DLD1 (cell line): ENCODE measurements around the gene AZGP1.
"Not testable (repeated sequence)": the region's sequence is repeated elsewhere in the genome, so short reads cannot be mapped to it uniquely, and the experiment has no call there.

Experiments used
- in situ Hi-C: cut with HindIII; loops from 2 replicates; pipeline ENCODE4 v1.10.0; 2017; ENCODE audit warnings: low sequenced_read_pairs

Gene AZGP1

DNA sequence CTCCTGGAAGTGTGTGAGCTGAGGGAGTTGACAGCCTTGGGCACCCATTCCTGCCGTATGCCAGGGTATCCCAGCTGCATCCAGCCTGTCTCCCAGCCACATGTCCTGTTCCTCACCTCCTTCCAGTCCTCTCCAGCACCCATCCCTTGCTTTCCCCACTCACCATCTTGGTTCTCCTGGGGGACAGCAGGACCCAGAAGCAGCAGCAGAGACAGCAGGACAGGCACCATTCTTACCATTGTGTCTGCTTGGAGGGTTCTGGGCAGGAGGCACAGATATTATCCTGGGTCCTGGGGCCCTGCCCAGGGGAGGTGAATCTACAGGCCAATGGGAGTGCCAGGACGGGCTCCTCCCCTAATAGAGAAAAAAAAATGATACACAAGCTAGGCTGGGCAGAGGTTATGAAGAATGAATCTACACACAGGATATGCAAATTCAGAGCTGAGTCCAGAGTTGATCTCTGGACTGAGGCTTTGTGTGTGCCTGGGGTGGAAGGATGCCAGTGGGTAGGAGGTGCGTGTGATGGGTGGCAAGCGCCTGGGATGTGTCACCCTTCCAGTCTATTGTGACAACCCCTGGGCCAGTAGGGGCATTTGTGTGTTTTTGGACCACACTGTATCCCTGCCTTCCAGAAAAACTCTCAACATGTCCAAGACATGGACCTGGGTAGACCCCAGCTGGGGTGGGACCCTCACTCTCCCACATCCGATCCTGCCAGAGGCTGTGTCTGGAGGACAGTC is at the start of gene AZGP1:
TSS of gene AZGP1 (minus strand) at position 250 of the 740 bp plus-strand sequence. CDS start at position 239, 11 bp downstream.
- in situ Hi-C loops, result no loop called here

DNA sequence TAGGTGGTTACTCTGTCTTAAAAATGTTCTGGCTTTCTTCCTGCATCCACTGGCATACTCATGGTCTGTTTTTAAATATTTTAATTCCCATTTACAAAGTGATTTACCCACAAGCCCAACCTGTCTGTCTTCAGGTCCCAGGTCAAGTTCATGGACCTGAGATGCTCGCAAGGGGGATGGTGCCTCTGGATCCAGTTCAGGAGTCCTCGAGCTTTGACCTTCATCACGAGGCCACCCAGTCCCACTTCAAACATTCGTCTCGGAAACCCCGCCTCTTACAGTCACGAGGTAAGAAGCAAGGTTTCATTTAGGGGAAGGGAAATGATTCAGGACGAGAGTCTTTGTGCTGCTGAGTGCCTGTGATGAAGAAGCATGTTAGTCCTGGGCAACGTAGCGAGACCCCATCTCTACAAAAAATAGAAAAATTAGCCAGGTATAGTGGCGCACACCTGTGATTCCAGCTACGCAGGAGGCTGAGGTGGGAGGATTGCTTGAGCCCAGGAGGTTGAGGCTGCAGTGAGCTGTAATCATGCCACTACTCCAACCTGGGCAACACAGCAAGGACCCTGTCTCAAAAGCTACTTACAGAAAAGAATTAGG is 48.3 kb upstream of the AZGP1 start:
- in situ Hi-C loops, result no loop called here

DNA sequence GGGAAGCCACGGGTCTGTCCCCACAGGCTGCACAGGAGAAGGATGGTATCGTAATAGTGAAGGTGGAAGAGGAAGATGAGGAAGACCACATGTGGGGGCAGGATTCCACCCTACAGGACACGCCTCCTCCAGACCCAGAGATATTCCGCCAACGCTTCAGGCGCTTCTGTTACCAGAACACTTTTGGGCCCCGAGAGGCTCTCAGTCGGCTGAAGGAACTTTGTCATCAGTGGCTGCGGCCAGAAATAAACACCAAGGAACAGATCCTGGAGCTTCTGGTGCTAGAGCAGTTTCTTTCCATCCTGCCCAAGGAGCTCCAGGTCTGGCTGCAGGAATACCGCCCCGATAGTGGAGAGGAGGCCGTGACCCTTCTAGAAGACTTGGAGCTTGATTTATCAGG is 47.7 kb upstream of the AZGP1 start:
- in situ Hi-C loops, result no loop called here

GRCh38 chr7:100022621-100023020 is 46.8 kb upstream of the AZGP1 start:
- in situ Hi-C loops, result no loop called here

DNA sequence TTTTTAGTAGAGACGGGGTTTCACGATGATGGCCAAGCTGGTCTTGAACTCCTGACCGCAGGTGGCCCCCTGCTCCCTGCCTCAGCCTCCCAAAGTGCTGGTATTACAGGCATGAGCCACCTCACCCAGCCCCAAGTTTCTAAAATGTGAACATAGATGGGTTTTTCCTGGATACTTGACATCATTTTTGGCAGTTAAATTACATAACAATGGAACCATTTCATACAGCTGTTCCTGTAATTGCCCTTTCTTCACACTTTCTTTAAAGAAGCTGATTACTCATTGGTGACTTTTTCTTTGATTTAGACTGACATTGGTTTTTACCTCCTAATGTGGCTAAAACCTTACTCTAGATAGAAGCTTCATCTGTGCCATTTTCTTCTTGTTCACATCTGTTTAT is 45.5 kb upstream of the AZGP1 start:
- in situ Hi-C loops, result no loop called here

GRCh38 chr7:100019908-100020307 is 44.1 kb upstream of the AZGP1 start:
- in situ Hi-C loops, result no loop called here

GRCh38 chr7:100017875-100018274 is 42.0 kb upstream of the AZGP1 start:
- in situ Hi-C loops, result no loop called here

- in situ Hi-C loops, result no loop called here
These were observed 41.5 kb upstream of the AZGP1 start for GRCh38 chr7:100017300-100017699.

DNA sequence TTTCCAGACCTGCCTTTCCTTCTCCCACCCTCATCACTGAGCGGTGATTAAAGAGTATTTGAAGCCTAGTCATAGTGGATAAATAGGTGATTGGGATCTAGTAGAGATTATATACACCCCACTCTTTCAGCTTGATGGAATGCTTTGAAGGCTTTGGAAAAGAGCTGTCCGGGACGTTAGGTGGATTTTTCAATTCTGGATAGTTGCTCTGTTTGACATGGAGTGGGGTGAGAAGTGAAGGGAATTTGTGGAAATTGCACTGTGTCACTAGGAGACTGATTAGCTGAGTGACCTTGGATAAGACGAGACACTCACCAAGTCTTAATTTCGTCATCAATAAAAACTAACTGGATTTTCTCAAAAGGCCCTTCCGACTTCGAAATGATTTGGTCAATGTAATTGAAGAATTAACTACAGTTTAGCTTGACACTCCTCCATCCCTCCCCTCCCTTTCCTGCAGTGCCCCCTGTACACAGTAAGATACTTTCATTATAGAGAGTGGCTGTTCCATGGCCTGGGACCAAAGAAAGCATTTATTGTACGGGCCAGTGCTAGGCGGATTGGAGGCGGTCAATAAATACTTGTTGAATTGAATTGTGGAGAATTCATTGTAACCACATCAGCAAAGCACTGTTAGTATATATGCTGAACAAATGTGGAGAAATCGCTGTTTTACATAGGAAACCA is 40.5 kb upstream of the AZGP1 start:
- in situ Hi-C loops, result no loop called here

- in situ Hi-C loops, result no loop called here
These were observed 39.7 kb upstream of the AZGP1 start, which contains the start of gene ZKSCAN1 for GRCh38 chr7:100015232-100016214. Gene ZKSCAN1, plus strand, starts transcription at chr7:100015596. Its CDS starts 7,911 bp downstream, at chr7:100023507.

DNA sequence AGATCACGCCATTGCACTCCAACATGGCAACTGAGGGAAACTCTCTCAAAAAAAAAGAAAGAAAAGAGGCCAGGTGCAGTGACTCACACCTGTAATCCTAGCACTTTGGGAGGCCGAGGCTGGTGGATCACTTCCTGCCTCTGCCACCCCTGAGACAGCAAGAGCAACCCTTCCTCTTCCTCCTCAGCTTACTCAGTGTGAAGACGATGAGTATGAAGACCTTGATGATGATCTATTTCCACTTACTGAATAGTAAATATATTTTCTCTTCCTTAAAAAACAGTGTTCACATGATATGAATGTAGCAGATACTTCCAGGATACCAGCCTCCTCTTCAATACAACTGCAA is 37.5 kb upstream of the AZGP1 start:
- in situ Hi-C loops, result no loop called here

- in situ Hi-C loops, result not testable (repeated sequence)
These were observed 36.8 kb upstream of the AZGP1 start for GRCh38 chr7:100012385-100013327.

GRCh38 chr7:100011516-100011915 is 35.7 kb upstream of the AZGP1 start:
- in situ Hi-C loops, result no loop called here

DNA sequence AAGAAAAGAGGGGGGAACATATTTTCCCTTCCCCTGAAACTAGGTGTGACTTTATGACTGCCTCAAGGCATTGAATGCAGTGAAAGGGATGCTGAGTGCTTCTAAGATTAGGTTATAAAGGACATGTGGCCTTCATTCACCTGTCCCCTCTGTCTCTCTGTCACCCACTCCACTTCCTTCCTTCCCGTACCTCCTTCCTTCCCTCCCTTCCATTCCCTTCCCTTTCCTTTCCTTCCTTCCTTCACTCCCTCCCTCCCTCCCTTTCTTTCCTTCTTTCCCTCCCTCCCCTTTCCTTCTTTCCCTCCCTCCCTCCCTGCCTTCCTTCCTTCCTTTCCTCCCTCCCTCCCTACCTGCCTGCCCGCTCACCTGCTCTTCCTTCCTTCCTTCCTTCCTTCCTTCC is 35.1 kb upstream of the AZGP1 start:
- in situ Hi-C loops, result no loop called here

GRCh38 chr7:100009952-100010351 is 34.1 kb upstream of the AZGP1 start:
- in situ Hi-C loops, result not testable (repeated sequence)

GRCh38 chr7:100008525-100008924 is 32.7 kb upstream of the AZGP1 start:
- in situ Hi-C loops, result no loop called here

DNA sequence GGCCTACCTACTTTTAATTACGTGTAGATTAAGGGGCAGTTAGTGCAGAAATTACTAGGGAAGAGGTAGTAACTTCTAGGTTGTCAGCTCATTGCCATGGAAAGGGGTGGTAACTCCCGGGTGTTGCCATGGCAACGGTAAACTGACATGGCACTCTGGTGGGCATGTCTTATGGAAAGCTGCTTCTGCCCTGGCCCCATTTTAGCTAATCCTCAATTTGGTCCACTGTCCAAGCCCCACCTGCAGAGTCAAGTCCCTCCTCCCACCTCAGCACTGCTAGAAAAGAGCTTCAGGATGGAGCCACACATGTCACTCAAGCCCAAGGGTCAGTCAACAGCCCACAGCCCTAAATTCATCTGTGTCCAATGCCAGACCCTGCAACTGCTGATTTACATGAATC is 32.1 kb upstream of the AZGP1 start:
- in situ Hi-C loops, result no loop called here

DNA sequence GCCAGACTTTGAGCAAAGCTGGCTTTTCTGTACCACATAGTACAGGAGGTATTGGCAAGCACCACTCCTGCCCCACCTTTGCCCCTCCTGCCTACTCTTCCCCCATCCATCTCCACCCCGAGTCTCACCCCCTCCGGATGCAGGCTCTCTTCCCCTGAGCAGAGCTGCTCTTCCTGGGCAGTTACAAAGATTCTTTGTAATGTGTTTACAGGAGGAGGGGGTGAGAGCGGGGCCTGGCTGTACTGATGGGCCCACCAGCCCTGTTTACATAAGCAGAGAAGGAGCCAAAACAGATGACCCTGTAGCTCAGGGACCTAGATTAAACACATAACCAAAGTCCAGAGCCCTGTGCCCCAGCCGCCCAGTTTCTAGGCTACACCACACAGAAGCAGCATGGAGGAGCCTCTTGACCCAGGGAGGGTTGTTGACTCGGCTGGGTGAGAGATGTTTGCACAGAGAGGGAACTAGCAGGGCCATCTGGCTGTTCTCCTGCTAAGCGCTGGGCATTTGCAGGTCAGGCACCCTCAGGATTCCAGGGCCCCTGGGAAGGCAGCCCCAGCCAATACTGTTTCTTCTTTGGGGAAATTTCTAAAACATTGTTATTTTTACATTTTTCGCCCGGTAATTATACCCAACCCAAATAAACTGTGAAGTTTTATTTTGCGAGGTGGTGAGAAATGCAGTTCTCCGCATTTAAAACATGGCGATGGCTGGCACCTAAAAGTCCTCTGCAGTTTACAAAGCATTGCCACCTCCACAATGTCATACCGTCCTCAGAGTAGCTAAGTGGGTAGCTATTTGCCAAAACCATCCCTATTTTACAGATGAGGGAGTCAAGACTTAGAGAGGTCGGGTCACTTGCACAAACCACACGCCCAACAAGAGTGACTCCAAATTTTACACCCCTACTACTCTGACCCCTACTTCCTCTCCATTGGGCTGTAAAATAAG is 28.2 kb upstream of the AZGP1 start:
- in situ Hi-C loops, result no loop called here

GRCh38 chr7:100000239-100000638 is 24.4 kb upstream of the AZGP1 start:
- in situ Hi-C loops, result no loop called here
